ENCODE measurements around the gene TM9SF1.

GRCh38 chr14:24177891-24178290, 17.4 kb downstream of the TM9SF1 start:
- TF ChIP-seq, protein P1, sequence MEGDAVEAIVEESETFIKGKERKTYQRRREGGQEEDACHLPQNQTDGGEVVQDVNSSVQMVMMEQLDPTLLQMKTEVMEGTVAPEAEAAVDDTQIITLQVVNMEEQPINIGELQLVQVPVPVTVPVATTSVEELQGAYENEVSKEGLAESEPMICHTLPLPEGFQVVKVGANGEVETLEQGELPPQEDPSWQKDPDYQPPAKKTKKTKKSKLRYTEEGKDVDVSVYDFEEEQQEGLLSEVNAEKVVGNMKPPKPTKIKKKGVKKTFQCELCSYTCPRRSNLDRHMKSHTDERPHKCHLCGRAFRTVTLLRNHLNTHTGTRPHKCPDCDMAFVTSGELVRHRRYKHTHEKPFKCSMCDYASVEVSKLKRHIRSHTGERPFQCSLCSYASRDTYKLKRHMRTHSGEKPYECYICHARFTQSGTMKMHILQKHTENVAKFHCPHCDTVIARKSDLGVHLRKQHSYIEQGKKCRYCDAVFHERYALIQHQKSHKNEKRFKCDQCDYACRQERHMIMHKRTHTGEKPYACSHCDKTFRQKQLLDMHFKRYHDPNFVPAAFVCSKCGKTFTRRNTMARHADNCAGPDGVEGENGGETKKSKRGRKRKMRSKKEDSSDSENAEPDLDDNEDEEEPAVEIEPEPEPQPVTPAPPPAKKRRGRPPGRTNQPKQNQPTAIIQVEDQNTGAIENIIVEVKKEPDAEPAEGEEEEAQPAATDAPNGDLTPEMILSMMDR (IDR thresholded peaks at IDR 0.05) = no peak
- TF ChIP-seq EZH2 (IDR thresholded peaks at IDR 0.05; ENCODE audit: borderline replicate concordance, insufficient read depth, low read depth, low read length, poor library complexity, severe bottlenecking) = no peak
